ENCODE measurements around the gene PBX1.

PBX1 gene

GRCh38 chr1:164569241-164569640 lies 10.3 kb downstream of the PBX1 start:
- TF ChIP-seq TAF1 (IDR thresholded peaks at IDR 0.05; ENCODE audit: borderline replicate concordance, insufficient read depth, low read length) (no peak), POLR2AphosphoS5 (IDR thresholded peaks at IDR 0.05; ENCODE audit: low read depth, low read length) (no peak), REST (IDR thresholded peaks at IDR 0.05; ENCODE audit: insufficient read depth in 1 of 2, low read depth in 2 of 2, low read length in 2 of 2) (no peak), SIN3A (IDR thresholded peaks at IDR 0.05; ENCODE audit: borderline replicate concordance, insufficient read depth, low read length) (no peak), FOXP2 (optimal IDR thresholded peaks at IDR 0.05; ENCODE audit: borderline replicate concordance, extremely low read depth, extremely low read length, insufficient read depth) (no peak)

DNA sequence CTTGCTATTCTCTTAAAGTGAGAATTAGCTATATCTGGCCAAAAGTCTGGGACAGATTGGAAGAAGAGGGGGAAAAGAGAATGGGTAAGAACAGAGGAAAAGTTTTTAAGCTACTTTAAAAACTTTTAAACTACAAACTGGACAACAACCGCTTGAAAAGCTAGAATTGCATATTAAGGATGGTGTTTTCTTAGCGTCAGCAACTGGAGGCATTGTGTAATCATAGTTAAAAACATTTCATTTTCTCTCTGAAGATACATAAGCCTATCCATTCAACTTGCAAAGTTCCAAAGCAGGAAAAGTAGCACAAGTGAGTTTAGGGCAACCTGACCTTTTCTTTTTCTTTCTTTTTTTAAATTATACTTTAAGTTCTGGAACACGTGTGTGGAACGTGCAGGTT lies 10.9 kb downstream of the PBX1 start:
- TF ChIP-seq FOXP2 (optimal IDR thresholded peaks at IDR 0.05; ENCODE audit: borderline replicate concordance, extremely low read depth, extremely low read length, insufficient read depth) (no peak), TAF1 (IDR thresholded peaks at IDR 0.05; ENCODE audit: borderline replicate concordance, insufficient read depth, low read length) (no peak), SIN3A (IDR thresholded peaks at IDR 0.05; ENCODE audit: borderline replicate concordance, insufficient read depth, low read length) (no peak), POLR2AphosphoS5 (IDR thresholded peaks at IDR 0.05; ENCODE audit: low read depth, low read length) (no peak)

- TF ChIP-seq FOXP2 (optimal IDR thresholded peaks at IDR 0.05; ENCODE audit: borderline replicate concordance, extremely low read depth, extremely low read length, insufficient read depth): no peak
- TF ChIP-seq POLR2AphosphoS5 (IDR thresholded peaks at IDR 0.05; ENCODE audit: low read depth, low read length): no peak
- TF ChIP-seq SIN3A (IDR thresholded peaks at IDR 0.05; ENCODE audit: borderline replicate concordance, insufficient read depth, low read length): no peak
- no peak for TF ChIP-seq REST (IDR thresholded peaks at IDR 0.05; ENCODE audit: insufficient read depth in 1 of 2, low read depth in 2 of 2, low read length in 2 of 2)
Observed at GRCh38 chr1:164571333-164571732, 12.3 kb downstream of the PBX1 start.

DNA sequence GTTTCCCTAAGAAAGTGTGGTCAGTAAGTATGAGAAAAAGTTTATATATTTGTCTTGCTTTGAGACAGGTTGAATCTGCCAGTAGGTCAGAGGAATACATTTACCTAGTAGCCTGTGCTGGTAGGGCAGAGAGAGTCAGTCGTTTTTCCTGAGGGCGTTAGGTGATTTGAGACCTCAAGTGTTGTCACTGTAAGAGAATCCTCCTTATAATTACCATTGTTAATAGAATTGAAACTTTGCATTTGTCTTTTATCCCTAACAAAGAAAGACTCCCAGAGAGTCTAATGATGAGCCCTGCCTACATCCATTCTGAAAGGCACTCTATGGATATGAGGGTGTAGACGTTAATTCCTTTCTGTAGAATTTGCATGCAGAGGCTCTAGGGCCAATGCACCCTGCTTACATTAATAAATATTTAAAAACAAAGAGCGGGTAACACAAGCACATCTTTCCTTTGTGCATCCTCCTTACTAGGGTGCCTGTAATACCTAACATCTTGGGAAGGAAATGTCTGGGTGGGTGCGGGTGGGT lies 16.4 kb downstream of the PBX1 start:
- TF ChIP-seq SIN3A (IDR thresholded peaks at IDR 0.05; ENCODE audit: borderline replicate concordance, insufficient read depth, low read length) (no peak), REST (IDR thresholded peaks at IDR 0.05; ENCODE audit: insufficient read depth in 1 of 2, low read depth in 2 of 2, low read length in 2 of 2) (no peak), TAF1 (IDR thresholded peaks at IDR 0.05; ENCODE audit: borderline replicate concordance, insufficient read depth, low read length) (no peak), POLR2AphosphoS5 (IDR thresholded peaks at IDR 0.05; ENCODE audit: low read depth, low read length) (no peak), FOXP2 (optimal IDR thresholded peaks at IDR 0.05; ENCODE audit: borderline replicate concordance, extremely low read depth, extremely low read length, insufficient read depth) (no peak)

GRCh38 chr1:164576291-164577271 lies 17.6 kb downstream of the PBX1 start:
- TF ChIP-seq REST (IDR thresholded peaks at IDR 0.05; ENCODE audit: insufficient read depth in 1 of 2, low read depth in 2 of 2, low read length in 2 of 2) (no peak), TAF1 (IDR thresholded peaks at IDR 0.05; ENCODE audit: borderline replicate concordance, insufficient read depth, low read length) (no peak), POLR2AphosphoS5 (IDR thresholded peaks at IDR 0.05; ENCODE audit: low read depth, low read length) (no peak), FOXP2 (optimal IDR thresholded peaks at IDR 0.05; ENCODE audit: borderline replicate concordance, extremely low read depth, extremely low read length, insufficient read depth) (no peak), SIN3A (IDR thresholded peaks at IDR 0.05; ENCODE audit: borderline replicate concordance, insufficient read depth, low read length) (peak; percentile 63; the same call in 1 of the 2 replicates)
